Glutamatergic neuron (in vitro differentiated cells): ENCODE results near the gene PFKFB2. TPM values are rescaled to one million over a fixed set of nuclear protein-coding genes. Genes with fewer than 3 reads are reported as not detected.

Experiments
- DNase-seq: peaks from one replicate; pipeline ENCODE4 v3.0.0; 2022
- H3K27ac Mint-ChIP-seq: one replicate; pipeline ENCODE4 v1.8.0; 2020; ENCODE audit warnings: mild to moderate bottlenecking, mixed read lengths, inconsistent platforms; ENCODE audit not compliant: unreplicated experiment
- H3K27me3 Mint-ChIP-seq: one replicate; pipeline ENCODE4 v1.8.0; 2020; ENCODE audit warnings: mild to moderate bottlenecking, moderate library complexity, mixed read lengths, inconsistent platforms; ENCODE audit not compliant: unreplicated experiment
- H3K36me3 Mint-ChIP-seq: one replicate; pipeline ENCODE4 v1.8.0; 2020; ENCODE audit warnings: mild to moderate bottlenecking, mixed read lengths, inconsistent platforms; ENCODE audit not compliant: unreplicated experiment
- H3K4me1 Mint-ChIP-seq: one replicate; pipeline ENCODE4 v1.8.0; 2020; ENCODE audit warnings: mild to moderate bottlenecking, low read depth, mixed read lengths, inconsistent platforms; ENCODE audit not compliant: unreplicated experiment
- H3K4me3 Mint-ChIP-seq: one replicate; pipeline ENCODE4 v1.8.0; 2020; ENCODE audit warnings: mild to moderate bottlenecking, mixed read lengths, inconsistent platforms; ENCODE audit not compliant: unreplicated experiment
- H3K9me3 Mint-ChIP-seq: one replicate; pipeline ENCODE4 v1.8.0; 2020; ENCODE audit warnings: mild to moderate bottlenecking, moderate library complexity, mixed read lengths, inconsistent platforms; ENCODE audit not compliant: unreplicated experiment
- total RNA-seq: library from RNA; stranded (reverse); fragmentation: NEBNext Ultra II Directional; extraction: Animal tissue kit (Norgen Biotek cat#: 25700); gene quantifications from one replicate; pipeline ENCODE4 v1.2.1, GENCODE V29; 2021; ENCODE audit not compliant: unreplicated experiment
- TF ChIP-seq, protein P1 (sequence below): fragments of 200-600 bp; sonication (generic); IDR thresholded peaks from one replicate; pipeline ENCODE4 v1.5.0; 2021; ENCODE audit not compliant: partially characterized antibody, unreplicated experiment

Gene PFKFB2
- total RNA-seq, 1 donor from 2014 or later = 3.6 TPM

DNA sequence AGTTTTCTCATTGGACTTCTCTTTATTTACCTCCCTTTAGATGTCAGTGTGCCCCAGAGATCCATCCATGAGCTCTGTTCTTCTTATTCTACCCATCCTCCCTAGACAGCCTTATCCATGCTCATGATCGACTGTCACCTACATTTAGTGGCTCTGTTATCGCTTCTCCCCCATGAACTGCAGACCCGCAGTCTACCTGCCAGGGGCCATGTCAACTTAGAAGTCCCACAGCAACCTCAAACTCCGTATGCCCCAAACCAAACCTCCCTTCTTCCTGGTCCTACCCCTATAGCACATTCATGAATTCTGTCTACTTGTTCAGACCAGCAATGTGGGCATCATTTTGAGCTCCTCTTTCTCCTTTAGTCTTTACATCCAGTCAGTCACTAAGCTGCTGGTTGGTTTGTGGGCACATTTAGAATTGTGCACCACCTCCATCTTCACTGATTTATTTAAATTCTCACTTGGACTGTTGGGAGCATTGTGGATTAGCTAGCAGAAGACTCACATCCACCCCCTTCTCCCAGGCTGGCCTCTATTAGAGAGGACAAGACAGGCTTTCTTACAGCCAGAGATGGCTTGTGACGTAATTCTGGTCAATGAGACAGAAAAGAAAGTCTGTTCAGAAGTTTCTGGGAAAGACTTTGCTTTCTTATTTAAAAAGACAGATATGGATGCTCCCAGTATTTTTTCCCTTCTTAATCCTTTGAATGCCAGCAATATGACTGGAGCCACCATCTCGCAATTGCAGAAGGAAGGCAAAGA, 39.6 kb upstream of the PFKFB2 start:
- Mint-ChIP-seq H3K9me3 (no peaks in the 10 kb centered on the region), H3K4me1 (no peaks in the 10 kb centered on the region), H3K27me3 (peaks cover 8% of the 10 kb centered on the region), H3K36me3 (no peaks in the 10 kb centered on the region), H3K4me3 (no peak overlapping the region), H3K27ac (no peak overlapping the region)
- DNase-seq = no peak
- TF ChIP-seq, protein P1, sequence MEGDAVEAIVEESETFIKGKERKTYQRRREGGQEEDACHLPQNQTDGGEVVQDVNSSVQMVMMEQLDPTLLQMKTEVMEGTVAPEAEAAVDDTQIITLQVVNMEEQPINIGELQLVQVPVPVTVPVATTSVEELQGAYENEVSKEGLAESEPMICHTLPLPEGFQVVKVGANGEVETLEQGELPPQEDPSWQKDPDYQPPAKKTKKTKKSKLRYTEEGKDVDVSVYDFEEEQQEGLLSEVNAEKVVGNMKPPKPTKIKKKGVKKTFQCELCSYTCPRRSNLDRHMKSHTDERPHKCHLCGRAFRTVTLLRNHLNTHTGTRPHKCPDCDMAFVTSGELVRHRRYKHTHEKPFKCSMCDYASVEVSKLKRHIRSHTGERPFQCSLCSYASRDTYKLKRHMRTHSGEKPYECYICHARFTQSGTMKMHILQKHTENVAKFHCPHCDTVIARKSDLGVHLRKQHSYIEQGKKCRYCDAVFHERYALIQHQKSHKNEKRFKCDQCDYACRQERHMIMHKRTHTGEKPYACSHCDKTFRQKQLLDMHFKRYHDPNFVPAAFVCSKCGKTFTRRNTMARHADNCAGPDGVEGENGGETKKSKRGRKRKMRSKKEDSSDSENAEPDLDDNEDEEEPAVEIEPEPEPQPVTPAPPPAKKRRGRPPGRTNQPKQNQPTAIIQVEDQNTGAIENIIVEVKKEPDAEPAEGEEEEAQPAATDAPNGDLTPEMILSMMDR = no peak

DNA sequence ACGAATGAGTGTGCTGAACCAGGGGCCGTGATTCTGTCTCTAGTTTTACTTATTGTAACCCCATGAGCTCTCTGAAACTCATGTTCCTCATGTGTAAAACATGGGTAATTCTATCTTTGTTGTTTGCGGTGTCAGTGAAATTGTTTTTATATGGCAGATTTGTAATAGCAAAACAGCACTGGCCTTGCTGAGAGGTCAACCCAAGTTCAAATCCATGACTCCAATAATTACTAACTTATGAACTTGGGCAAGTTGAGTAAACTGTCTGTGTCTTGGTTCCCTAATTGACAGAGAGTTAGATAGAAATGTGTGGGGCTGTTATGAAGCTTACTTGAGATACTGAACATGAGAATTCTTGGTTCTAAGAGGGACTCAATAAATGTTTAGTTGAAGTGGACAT, 38.3 kb upstream of the PFKFB2 start:
- DNase-seq = no peak
- H3K27me3 Mint-ChIP-seq = peaks cover 8% of the 10 kb centered on the region
- no peak overlapping the region for H3K4me3 Mint-ChIP-seq
- no peak overlapping the region for H3K27ac Mint-ChIP-seq
- H3K36me3 Mint-ChIP-seq = no peaks in the 10 kb centered on the region
- H3K4me1 Mint-ChIP-seq = no peaks in the 10 kb centered on the region
- TF ChIP-seq, protein P1 = no peak
- no peaks in the 10 kb centered on the region for H3K9me3 Mint-ChIP-seq

DNA sequence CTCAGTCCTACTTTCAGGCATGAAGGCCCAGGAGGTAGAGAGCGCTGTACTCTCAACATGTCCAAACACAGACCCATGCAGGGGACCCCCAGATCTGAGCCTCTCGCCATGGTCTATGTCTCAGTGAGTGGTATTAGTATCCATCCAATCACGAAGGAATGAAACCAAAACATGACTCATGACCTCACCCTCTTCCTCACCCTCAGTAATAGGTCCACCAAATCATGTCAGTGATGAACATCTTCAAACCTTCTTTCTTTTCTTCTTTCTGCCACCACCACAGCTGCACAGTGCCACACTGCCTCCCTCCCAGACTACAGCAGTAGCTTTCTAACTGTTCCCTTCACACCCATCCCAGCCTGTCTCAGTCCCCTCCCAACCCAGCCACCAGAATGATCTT, 37.3 kb upstream of the PFKFB2 start:
- TF ChIP-seq, protein P1 = no peak
- DNase-seq = no peak
- H3K27me3 Mint-ChIP-seq = peaks cover 8% of the 10 kb centered on the region
- H3K36me3 Mint-ChIP-seq = no peaks in the 10 kb centered on the region
- no peaks in the 10 kb centered on the region for H3K4me1 Mint-ChIP-seq
- H3K9me3 Mint-ChIP-seq = no peaks in the 10 kb centered on the region
- H3K4me3 Mint-ChIP-seq = no peak overlapping the region
- no peak overlapping the region for H3K27ac Mint-ChIP-seq

DNA sequence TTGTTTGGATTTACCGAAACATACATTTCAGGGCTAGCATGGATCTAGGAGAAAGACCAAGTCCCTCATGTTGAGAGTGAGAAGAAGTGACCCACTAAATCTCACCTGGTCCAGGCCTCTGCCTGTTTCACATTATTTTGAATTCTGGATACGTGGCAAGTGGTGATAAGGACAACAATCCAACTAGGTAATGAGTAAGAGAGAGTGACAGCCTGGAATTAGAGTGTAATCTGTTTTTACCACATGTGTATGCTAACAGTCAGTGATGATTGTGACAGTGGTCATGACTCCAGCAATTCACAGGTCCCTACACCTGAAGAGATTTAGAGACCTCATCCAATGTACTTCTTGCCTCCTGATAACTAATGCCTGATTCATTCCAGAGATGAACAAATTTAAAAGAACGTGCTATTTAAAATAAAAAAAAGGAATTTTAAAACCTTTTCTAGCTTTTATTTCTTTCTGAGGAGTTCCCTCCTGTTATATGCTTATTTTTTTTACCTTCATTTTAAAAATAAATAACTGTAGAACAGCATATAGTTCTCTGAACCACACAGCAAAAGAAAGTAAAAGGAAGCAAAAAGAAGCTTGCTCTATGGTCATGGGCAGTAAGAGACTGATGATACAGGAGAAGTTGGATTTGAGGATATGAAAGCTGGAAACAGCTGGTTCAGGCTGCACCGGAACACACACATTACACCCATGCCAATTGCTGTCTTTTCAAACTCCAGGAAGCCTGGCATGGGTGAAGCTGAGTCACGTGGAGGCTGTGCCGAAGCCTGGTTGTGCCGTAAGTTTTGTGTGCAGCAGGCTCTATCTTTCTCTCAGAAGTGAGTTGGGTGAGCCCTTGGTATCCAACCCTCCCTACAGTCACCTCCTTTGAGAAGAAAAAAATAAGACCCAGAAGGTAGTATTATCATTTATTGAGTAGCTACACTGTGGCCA, 35.2 kb upstream of the PFKFB2 start:
- Mint-ChIP-seq H3K27me3 (peaks cover 10% of the 10 kb centered on the region), H3K27ac (no peak overlapping the region), H3K4me3 (no peak overlapping the region), H3K4me1 (no peaks in the 10 kb centered on the region), H3K9me3 (peaks cover 2% of the 10 kb centered on the region), H3K36me3 (no peaks in the 10 kb centered on the region)
- DNase-seq = no peak
- TF ChIP-seq, protein P1 = no peak

DNA sequence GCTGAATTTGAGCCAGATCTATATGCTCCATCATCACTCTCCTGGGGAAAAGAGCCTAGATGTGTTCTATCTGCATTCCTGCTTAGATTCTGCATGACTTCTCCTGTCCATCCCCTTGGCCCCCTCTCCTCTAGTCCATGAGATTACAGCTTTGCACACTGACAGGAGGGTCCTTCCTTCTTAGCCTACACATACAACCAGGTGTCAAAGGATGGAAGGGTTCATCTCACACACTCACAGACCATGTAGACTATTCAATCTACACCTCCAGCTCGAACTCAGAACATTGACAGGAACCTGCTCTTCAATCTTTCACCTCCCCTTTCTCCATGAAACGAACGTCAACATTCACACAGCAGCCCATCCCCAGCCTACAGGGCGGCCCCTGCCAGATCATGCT, 34.4 kb upstream of the PFKFB2 start:
- Mint-ChIP-seq H3K27me3 (peaks cover 7% of the 10 kb centered on the region), H3K4me1 (no peaks in the 10 kb centered on the region), H3K27ac (no peak overlapping the region), H3K36me3 (no peaks in the 10 kb centered on the region), H3K4me3 (no peak overlapping the region), H3K9me3 (peaks cover 2% of the 10 kb centered on the region)
- TF ChIP-seq, protein P1 = no peak
- no peak for DNase-seq
